Measurements from ENCODE around the gene KIF14.
"Not testable (repeated sequence)": the region's sequence is repeated elsewhere in the genome, so short reads cannot be mapped to it uniquely, and the experiment has no call there.

Gene KIF14

GRCh38 chr1:200634261-200635122 lies 13.9 kb upstream of the KIF14 start:
- peak in 1 of 2 donors; percentile 12 for DNase-seq

GRCh38 chr1:200631375-200631774 lies 10.8 kb upstream of the KIF14 start:
- DNase-seq = no peak

- DNase-seq = not testable (repeated sequence)
These were observed 10.0 kb upstream of the KIF14 start for GRCh38 chr1:200630515-200630899.

GRCh38 chr1:200629876-200630514 lies 9.4 kb upstream of the KIF14 start:
- no peak for DNase-seq

- peak; percentile 84 to 90 for DNase-seq
These were observed 7.8 kb upstream of the KIF14 start for GRCh38 chr1:200628223-200628881.

- peak; percentile 63 to 69 for DNase-seq
These were observed 7.1 kb upstream of the KIF14 start for GRCh38 chr1:200627575-200628222.

- DNase-seq = no peak
These were observed 6.4 kb upstream of the KIF14 start for GRCh38 chr1:200626853-200627534.

- DNase-seq = no peak
These were observed 4.9 kb upstream of the KIF14 start for GRCh38 chr1:200625381-200625824.

- DNase-seq = peak; percentile 12 to 46
These were observed 4.3 kb upstream of the KIF14 start for GRCh38 chr1:200624679-200625335.

GRCh38 chr1:200619894-200620272 lies 668 bp downstream of the KIF14 start:
- no peak for DNase-seq

- DNase-seq = peak; percentile 6 to 39
These were observed 9.7 kb downstream of the KIF14 start for GRCh38 chr1:200610846-200611245.

- no peak for DNase-seq
These were observed 17.9 kb downstream of the KIF14 start for GRCh38 chr1:200602632-200603031.

GRCh38 chr1:200590001-200590400 lies 30.6 kb downstream of the KIF14 start:
- DNase-seq = peak; percentile 77 to 86

GRCh38 chr1:200588698-200589097 lies 31.9 kb downstream of the KIF14 start:
- peak; percentile 89 to 93 for DNase-seq

- no peak for DNase-seq
These were observed 56.2 kb downstream of the KIF14 start for GRCh38 chr1:200564319-200564718.

- no peak for DNase-seq
These were observed 58.7 kb downstream of the KIF14 start for GRCh38 chr1:200561856-200562214.

GRCh38 chr1:200558866-200559459 lies 61.6 kb downstream of the KIF14 start:
- DNase-seq = peak; percentile 51 to 52

GRCh38 chr1:200556002-200556401 lies 64.5 kb downstream of the KIF14 start:
- DNase-seq = peak in 1 of 2 donors; percentile 14

GRCh38 chr1:200552737-200553136 lies 67.8 kb downstream of the KIF14 start:
- not testable (repeated sequence) for DNase-seq

GRCh38 chr1:200550367-200550766 lies 70.2 kb downstream of the KIF14 start:
- no peak for DNase-seq

GRCh38 chr1:200547386-200547785 lies 73.2 kb downstream of the KIF14 start:
- DNase-seq = no peak
